ENCODE data around the gene DIAPH1.

DIAPH1 gene

DNA sequence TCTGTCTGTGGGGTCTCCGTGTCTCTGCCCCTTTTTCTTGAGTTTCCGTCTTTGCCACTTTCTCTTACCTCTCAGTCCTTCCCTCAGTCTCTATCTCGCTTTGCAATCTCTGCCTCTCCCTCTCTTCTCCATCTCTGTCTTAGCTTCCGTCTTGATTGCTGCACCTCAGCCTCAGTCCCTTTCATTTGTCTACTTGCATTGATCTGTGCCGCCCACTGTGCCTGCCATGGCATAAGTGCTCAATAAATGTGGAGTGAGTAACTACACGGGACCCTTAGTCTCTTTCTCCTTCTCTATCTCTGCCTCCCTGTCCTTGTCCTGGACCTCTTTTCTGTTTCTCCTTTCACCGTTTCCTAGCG, 123.4 kb downstream of the DIAPH1 start:
- FAIRE-seq = no peak

DNA sequence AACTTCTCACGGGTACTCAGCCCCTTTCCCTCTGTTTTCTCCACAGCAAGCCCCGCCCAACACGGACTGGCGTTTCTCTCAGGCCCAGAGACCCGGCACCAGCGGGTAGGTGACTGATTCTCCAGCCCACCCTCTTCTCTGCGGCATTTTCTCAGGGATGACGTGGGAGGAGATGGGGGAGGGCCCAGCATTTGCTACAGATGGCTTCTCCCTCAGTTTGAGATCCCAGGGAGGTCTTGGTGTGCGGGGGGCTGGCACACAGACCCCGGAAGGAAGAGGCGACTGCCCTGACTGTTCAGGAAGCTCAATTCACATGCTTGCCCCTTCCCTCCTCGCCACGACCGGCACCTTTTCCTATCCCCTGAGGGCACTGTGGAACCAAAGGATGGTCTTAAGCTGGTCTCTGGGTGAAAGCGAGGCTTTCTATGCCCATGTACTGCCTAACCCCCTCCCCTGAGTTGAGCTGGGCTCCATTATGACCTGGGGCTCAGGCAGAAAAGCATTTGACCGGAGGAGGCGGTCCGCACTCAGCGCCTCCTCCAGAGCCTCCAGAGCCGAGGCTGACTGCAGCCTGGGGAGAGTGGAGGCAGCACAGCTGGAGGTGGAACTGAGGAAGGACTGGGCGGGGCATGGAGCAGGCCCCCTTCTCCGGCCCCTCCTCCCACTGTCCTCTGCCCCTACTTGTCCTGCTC, 123.9 kb downstream of the DIAPH1 start:
- no peak for FAIRE-seq

DNA sequence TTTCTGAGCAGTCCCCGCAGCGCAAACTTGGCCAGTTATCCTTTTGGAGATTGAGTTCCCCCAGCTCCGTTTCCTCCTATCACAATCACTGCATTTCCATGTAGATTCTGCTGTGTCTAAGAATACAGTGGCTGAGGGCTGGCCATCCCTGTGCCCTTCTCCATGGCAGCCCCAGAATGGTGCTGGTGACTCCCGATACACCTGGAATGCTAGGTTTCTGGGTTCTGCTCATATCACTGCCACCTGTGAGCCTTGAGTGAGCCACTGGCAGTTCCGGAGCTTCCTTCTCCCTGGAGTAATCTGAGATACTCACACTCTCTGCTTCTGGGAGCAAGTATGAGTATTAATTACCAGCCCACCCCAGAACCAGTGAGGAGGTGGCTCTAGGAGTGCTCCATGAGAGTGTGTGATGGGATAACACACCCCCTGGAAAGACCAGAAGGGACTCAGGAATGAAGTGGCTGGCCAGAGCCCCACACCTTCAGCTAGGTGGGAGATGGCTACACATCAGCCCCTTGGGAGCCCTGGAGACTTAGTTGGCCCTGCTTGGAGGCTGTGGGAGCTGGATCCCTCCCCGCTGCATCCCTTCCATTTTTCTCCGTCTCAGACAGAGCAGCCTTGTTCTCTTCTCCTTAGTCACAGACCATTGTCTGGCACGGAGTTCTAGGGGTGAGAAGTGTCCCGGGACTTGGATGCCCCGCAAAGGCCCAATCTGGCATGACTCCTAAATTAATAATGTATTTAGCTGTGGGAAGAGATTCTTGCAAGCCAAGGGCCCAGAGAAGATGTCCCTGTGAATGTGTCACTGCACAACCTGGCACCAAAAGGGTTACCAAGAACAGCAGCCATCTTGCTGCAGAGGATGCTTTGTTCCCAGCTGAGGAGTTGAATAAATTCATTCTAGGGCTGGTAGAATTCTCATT, 125.0 kb downstream of the DIAPH1 start:
- FAIRE-seq = no peak

DNA sequence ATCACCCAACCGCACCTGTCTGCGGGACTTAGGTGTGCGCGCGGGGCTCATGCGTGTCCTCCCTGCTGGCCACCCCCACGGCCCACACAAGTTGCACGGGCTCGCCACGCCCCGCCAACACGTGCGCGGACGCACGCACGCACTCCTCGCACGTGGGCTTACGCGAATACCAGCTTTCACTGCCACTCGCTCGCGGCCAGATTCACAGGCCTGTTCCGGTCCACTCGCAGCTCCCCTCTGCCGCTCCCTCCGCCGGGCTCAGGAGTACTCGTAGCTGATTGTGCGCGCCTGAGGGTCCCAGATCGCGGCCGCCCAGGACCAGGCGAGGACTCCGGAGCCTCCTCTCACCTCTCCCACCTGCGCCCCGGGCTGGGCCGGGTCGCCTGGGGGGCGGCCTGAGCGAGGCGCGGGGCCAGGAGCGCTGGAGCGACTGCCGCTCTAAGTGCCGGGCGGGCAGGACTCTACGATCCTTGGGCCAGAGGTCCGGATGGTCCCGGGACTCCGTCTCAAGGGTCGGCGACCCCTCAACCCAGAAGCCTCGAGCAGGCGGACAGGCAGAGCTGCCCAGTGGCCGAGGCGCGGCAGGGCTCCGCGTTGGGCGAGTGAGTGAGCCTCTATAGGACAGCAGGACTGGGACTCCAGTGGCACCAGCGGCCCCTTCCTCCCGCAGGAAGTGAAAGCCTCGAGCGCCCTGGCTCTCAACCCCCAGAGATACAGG, 126.5 kb downstream of the DIAPH1 start:
- no peak for FAIRE-seq

DNA sequence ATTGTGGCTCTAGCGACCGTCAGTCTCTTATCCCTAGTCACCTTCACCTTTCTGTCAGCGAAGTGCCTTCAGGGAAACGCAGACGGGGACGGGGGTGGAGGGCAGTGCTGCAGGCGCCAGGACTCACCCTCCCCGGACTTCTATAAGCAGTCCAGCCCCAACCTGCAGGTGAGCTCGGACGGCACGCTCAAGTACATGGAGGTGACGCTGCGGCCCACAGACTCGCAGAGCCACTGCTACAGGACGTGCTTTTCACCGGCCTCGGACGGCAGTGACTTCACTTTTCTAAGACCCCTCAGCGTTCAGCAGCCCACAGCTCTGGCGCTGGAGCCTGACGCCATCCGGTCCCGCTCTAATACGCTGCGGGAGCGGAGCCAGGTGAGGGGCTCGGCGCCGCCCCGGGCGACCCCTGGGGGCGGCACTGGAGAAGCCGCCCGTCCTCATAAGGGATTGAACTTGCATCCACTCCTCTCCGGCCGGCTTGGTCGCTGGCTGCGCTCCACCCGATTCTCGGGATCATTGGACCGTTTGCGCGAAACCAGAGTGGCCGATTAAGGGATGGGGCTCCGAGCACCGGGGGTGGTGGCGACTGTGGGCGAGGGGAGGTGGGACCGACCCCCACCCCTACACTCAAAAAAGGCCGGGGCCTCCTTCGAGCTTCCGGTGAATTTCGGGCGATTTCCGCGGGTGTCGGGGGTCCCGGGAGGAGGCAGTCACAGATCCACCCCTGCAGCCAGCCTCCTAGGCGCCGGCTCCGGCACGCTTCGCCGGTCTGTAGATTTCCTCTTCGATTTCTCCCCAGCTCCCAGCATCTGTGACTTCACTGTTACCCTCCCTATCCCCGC, 127.3 kb downstream of the DIAPH1 start:
- no peak for FAIRE-seq

DNA sequence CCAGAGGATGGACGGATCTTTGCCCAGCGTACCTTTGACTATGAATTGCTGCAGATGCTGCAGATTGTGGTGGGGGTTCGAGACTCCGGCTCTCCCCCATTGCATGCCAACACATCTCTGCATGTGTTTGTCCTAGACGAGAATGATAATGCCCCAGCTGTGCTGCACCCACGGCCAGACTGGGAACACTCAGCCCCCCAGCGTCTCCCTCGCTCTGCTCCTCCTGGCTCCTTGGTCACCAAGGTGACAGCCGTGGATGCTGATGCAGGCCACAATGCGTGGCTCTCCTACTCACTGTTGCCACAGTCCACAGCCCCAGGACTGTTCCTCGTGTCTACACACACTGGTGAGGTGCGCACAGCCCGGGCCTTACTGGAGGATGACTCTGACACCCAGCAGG, 128.0 kb downstream of the DIAPH1 start:
- FAIRE-seq = no peak

DNA sequence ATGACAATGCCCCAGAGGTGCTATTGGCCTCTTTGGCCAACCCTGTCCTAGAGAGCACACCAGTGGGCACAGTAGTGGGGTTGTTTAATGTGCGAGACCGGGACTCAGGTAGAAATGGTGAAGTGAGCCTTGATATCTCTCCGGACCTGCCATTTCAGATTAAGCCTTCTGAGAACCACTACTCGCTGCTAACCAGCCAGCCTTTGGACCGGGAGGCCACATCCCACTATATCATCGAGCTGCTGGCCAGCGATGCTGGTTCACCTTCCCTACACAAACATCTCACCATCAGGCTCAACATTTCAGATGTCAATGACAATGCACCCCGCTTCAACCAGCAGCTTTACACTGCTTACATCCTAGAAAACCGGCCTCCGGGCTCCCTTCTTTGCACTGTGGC, 128.5 kb downstream of the DIAPH1 start:
- FAIRE-seq = no peak

DNA sequence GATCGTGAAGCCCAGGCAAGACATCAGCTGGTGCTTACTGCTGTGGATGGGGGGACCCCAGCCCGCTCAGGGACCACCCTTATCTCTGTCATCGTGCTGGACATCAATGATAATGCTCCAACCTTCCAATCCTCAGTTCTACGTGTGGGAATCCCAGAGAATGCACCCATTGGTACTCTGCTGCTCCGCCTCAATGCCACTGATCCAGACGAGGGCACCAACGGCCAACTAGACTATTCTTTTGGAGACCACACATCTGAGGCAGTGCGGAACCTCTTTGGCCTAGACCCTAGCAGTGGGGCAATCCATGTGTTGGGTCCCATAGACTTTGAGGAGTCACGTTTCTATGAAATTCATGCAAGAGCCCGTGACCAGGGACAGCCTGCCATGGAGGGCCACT, 129.0 kb downstream of the DIAPH1 start:
- no peak for FAIRE-seq

DNA sequence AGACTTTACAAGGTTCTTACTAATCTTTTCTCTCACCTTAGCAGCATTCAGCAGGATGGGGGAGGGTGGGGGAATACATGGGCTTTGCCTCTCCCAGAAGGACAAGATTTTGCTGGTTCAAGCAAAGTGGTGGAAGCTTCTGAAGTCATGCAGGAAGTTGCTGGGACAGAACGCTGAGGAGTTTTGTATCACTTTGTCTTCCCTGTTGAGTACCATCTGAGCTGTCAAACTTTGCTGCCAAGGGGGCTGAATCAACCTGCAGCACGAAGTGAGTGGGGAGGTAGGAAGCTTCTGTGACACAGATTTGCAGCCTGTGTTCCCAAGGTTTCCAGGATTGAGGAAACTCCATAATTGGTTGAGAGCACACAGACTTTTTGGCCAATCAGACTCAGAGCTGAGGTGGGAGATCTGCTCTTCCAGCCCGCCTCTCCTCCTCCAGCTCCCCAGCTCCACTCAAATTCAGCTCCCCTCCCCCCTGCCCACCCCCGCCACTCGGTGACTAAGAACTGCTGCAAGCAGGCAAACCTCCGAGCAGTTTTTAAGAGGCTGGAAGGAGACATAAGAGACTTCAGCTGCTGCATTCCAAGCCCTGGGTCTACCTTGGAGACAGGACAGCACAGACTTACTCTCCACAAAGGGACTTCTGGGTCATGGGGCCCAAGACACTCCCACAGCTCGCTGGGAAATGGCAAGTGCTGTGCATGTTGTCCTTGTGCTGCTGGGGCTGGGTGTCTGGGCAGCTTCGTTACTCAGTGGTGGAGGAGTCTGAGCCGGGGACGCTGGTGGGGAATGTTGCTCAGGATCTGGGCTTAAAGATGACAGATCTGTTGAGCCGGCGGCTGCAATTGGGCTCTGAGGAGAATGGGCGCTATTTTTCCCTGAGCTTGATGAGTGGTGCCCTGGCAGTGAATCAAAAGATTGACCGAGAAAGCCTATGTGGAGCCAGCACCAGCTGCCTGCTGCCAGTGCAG, 129.9 kb downstream of the DIAPH1 start, which contains the start of gene PCDHGC5:
PCDHGC5 (plus strand) TSS at position 491 of the 971 bp plus-strand sequence; CDS start at position 651, 160 bp downstream.
- no peak for FAIRE-seq

DNA sequence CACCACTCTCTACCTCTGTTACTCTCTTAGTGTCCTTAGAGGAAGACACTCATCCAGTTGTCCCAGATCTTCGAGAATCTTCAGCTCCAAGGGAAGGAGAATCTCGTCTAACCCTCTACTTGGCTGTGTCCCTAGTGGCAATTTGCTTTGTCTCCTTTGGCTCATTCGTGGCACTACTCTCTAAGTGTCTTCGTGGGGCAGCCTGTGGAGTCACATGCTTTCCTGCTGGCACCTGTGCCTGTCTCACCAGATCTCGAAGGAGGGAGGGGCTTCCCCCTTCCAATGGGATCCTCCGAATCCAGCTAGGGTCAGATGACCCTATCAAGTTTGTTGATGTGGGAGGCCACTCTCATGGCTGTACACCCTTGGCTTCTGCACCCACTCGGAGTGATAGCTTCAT, 131.7 kb downstream of the DIAPH1 start:
- no peak for FAIRE-seq

DNA sequence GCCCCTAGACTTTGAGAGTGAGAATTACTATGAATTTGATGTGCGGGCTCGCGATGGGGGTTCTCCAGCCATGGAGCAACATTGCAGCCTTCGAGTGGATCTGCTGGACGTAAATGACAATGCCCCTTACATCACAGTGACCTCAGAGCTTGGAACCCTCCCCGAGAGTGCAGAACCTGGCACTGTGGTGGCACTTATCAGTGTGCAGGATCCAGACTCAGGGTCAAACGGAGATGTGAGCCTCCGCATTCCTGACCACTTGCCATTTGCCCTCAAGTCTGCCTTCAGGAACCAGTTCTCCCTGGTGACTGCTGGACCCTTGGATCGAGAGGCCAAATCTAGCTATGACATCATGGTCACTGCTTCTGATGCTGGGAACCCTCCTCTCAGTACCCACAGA, 132.7 kb downstream of the DIAPH1 start:
- no peak for FAIRE-seq

DNA sequence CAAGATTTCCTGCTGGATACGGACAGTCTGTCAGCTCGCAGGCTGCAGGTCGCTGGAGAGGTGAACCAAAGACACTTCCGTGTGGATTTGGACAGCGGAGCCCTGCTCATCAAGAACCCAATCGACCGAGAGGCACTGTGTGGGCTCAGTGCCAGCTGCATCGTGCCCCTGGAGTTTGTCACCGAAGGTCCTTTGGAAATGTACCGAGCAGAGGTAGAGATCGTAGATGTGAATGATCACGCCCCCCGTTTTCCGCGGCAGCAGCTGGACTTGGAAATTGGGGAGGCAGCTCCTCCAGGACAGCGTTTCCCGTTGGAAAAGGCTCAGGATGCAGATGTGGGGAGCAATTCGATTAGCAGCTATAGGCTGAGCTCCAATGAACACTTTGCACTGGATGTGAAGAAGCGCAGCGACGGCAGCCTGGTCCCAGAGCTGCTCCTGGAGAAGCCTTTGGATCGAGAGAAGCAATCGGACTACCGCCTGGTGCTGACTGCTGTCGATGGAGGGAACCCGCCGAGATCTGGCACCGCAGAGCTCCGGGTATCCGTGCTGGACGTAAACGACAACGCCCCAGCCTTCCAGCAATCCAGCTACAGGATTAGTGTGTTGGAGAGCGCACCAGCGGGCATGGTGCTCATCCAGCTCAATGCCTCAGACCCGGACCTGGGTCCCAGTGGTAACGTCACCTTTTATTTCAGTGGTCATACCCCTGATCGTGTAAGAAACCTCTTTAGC, 133.3 kb downstream of the DIAPH1 start:
- no peak for FAIRE-seq

DNA sequence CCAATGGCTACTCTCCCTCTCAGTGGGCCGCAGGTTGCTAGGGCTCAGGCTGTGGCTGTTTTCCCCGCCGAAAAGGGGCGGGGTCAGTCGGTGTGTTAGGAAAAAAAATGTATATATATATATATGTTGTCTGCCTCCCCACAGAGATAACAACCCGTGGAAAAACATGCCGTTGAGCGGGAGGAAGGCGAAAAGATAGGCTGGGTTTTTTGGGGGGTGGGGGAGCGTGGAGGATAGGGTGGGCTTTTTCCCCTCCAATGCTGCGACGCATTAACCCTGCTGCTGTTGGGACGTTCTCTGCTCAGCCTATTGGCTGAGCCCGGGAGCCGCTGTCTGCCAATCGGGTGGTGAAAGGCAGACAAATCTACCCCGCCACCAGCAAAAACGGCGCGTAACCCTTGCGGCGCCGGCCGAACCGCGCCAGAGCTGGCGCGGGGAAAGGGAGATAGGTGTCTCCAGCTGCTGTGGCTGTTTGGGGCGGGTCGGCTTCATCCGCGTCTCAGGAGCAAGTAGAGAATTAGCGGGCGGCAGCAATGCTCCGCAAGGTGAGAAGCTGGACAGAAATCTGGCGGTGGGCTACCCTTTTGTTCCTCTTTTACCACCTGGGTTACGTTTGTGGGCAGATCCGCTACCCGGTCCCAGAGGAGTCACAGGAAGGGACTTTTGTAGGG, 134.0 kb downstream of the DIAPH1 start, which contains the start of gene PCDHGC4:
PCDHGC4 (plus strand) TSS at position 390 of the 671 bp plus-strand sequence; CDS start at position 534, 144 bp downstream.
- no peak for FAIRE-seq

DNA sequence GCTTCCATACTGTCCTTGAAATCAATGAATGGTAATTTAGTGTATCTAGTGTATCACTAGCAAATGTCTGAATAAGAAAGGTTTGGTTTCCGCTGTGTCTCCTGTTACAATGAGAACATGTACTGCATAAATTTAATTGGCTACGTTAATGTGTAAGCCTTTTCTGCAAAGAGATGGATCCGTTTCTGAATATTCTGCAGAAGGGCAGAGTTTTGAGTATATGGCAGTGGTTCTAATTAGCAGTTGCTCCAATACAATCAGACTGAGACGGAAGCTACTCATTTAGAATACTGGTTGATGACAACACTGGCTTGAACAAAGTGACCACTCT, 134.5 kb downstream of the DIAPH1 start:
- no peak for FAIRE-seq

DNA sequence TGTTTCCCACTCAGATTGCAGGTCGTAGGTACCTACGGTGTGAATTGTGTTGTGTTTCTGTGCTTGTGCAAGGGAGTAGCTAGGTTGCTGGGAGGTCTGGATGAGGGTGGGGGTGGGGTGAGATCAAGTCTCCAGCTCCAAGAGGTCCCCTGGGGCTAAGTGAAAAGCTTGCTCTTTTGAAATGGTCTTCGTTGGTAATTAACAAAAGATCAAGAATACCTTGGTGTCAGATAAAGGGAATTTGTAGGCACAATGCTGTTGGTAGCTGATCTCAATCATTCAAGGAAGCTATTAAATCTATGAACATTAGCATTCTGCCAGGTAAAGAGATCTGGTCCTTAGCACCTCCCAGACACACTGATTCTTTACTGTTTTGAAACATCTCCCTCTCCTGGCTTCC, 134.9 kb downstream of the DIAPH1 start:
- no peak for FAIRE-seq

DNA sequence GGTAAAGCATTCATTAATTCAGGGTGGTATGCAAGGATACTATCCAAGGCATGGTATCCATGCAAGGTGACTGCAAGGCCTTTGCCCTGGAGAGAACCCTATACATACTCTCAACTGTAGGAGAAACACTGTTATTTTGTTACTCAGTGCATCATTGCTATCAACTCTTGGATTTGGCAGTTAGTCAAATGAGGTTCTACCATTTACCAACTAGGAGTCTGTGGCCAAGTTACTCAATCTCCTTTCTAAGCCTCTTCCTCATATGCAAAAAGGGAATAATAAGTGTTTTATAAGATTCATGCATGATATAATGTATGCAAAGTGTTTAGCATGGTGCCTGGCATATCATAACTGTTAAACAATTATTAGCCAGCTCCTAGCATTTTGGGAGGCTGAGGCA, 139.0 kb downstream of the DIAPH1 start:
- no peak for FAIRE-seq

DNA sequence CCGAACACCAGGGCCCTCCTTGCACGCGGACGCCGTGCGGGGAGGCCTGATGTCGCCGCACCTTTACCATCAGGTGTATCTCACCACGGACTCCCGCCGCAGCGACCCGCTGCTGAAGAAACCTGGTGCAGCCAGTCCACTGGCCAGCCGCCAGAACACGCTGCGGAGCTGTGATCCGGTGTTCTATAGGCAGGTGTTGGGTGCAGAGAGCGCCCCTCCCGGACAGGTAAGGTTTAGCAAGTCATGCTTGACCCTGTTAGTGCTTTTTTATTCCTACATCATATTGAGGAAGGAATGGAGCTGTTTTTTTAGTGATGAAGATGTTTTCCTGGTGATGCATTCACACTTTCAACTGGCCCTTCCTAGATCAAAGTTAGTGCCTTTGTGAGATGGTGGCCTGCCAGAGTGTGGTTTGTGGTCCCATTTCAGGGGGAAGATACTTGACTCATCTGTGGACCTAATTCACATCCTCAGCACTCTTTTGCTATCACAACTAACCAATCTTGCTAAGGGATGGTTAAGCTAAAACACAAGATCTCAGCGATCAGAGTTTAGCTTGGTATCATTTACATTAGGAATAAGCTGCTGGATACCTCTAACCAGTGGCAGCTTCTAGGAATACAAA, 140.4 kb downstream of the DIAPH1 start:
- no peak for FAIRE-seq

DNA sequence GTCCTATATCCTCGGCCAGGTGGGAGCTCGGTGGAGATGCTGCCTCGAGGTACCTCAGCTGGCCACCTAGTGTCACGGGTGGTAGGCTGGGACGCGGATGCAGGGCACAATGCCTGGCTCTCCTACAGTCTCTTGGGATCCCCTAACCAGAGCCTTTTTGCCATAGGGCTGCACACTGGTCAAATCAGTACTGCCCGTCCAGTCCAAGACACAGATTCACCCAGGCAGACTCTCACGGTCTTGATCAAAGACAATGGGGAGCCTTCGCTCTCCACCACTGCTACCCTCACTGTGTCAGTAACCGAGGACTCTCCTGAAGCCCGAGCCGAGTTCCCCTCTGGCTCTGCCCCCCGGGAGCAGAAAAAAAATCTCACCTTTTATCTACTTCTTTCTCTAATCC, 141.0 kb downstream of the DIAPH1 start:
- FAIRE-seq = no peak

DNA sequence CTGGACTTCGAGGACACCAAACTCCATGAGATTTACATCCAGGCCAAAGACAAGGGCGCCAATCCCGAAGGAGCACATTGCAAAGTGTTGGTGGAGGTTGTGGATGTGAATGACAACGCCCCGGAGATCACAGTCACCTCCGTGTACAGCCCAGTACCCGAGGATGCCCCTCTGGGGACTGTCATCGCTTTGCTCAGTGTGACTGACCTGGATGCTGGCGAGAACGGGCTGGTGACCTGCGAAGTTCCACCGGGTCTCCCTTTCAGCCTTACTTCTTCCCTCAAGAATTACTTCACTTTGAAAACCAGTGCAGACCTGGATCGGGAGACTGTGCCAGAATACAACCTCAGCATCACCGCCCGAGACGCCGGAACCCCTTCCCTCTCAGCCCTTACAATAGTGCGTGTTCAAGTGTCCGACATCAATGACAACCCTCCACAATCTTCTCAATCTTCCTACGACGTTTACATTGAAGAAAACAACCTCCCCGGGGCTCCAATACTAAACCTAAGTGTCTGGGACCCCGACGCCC, 141.7 kb downstream of the DIAPH1 start:
- FAIRE-seq = no peak

All from A204.1 (cell line).